Daoy (cell line): ENCODE measurements around the gene ADAMTS8. TPM values are rescaled to one million over a fixed set of nuclear protein-coding genes. Genes with fewer than 3 reads are reported as not detected.

Source experiments
- DNase-seq: peaks from one replicate; pipeline ENCODE4 v3.0.0-alpha.2; 2015; ENCODE audit warnings: low read depth
- total RNA-seq: library from RNA; depleted of rRNA; stranded (reverse); fragments of >200 nt; shearing (Covaris generic); gene quantifications from 2 replicates; pipeline ENCODE4 v1.2.3, GENCODE V29; 2014

The ADAMTS8 gene
- total RNA-seq, 1 experiment from 2014 or later: not detected

DNA sequence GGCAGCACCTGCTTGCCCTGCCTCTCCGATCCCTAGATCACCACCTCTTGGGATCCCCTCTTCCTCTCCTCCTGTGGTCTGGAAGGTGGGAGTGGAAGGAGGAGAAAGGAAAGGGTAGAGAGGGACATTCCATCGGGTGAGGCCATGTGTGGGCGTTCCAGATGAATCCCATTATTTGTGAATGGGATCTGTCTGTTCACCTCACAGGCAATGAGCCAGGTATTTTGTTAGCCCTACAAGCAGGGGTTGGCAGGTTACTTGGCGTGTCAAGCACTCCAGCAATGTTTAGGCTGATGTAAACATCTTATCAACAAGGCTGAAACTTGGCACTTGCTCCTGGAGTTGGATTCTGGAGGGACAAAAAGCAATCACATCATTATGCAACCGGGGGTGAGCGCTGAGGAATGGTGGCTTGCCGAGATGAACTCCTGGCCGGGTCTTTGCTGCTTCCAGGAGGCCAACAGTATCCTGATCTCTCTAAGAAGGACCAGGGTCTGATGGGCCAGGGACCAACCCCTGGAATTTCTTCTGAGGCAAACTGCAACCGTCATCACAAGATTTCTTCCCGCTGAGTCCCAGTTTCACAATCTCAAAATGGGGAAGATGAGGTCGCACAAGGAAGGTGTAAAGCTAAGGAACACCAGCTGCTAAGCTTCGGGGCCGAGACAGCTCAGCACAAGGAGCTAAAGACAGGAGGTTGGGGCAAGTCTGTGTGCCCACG is 7.8 kb downstream of the ADAMTS8 start:
- DNase-seq: no peak

DNA sequence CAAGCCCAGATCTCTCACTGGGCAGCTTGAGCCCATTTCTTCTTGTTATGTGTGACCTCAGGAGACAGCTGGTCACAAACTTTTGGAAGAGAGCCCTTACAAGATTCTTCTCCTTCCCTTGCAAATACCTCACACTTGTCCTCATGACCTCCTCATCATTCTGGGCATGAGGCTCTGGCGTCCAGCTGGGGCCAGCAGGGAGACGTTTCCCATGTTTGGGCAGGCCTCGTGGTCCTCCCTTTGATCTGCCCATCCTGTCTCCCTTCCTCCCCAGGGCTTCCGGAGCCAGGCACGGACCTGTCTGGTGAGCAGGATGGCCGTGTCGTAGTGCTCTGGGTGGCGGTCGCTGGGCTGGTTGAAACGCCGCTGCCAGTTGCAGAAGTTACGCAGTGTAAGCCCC is 9.7 kb downstream of the ADAMTS8 start:
- DNase-seq: no peak

DNA sequence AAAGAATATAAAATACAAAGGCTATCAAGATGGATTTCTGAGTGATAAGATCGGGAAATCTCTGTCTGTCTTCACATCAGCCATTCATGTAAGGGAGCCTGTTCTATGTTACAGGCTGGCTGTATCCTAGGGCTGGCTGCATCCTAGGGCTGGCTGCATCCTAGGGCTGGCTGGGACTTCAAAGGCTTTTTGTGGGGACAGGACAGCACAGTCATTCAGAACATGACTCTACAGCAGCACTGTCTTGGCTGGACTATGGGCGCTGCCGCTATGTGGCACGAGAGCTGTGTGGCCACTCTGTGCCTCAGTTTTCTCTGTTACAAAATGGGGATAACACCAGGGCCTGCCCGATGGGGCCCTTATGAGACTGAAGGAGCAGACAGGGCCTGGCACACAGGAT is 10.2 kb downstream of the ADAMTS8 start:
- no peak for DNase-seq

DNA sequence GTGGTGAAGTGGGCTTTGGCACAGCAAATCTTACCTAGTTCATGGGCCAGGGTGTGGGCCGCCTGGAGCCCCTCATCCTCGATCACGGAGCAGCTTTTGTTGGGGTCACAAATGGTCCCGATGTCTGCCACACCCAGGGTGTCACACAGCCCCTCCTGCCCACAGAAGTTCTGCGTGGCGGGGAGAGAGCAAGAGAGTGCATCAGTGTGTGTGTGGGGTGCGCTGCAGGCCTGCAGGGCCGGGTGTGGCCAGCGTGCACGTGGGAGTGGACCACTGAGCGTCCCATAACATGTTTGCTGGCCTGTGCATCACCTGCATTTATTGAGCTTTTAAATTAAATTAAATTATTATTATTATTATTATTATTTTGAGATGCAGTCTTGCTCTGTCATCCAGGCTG is 11.5 kb downstream of the ADAMTS8 start:
- no peak for DNase-seq

DNA sequence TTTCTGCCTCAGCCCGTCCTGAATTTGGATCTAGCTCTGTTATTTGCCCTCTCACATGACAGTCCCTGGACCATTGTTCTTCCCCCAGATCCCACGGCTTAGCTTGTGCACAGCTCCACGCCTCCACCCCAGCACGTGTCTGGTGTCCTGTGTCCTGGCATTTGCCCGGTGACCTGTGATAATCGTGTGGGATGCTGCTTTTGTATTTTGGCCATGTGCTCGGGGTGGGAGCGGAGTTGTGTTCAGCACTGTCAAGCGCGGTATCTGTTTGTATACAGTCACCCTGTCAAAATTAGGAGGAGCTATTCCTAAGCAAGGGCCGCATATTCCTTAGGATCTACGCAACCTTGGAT is 11.9 kb downstream of the ADAMTS8 start:
- no peak for DNase-seq

DNA sequence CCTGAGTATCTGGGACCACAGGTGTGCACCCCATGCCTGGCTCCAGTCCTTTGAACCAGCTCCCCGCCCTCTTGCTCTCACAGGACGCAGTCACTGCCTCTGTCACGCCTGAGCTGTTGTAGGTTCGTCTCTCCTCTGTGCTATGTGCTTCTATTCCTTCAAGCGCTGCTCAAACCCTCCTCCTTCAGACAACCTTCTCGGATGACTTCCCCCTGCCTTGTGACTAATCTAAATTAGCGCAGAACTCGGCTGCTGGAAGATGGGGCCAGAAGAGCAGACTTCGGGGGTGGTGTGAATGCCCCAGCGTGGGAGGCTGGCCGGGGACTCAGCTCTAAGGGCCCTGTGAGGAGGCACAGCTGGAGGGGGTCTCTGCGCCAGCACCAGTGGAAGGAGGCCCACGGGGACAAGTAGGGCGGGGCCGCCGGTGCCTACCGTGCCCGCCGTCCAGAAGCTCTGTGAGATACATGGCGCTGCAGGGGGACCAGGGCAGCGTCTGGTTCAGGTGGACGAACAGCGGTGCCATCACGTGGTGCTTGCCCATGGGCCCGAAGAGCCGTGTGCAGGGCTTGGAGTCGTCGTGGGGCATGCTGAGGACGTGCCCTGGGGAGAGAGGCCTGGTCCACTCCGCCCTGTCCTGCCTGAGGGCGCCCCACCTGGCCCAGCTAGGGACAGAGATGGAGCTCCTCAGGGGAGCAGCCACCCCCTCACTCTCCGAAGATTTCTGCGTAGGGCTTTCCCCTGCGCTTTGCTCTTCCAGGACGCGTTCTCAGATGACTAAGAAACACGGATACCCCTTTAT is 12.5 kb downstream of the ADAMTS8 start:
- DNase-seq: no peak

DNA sequence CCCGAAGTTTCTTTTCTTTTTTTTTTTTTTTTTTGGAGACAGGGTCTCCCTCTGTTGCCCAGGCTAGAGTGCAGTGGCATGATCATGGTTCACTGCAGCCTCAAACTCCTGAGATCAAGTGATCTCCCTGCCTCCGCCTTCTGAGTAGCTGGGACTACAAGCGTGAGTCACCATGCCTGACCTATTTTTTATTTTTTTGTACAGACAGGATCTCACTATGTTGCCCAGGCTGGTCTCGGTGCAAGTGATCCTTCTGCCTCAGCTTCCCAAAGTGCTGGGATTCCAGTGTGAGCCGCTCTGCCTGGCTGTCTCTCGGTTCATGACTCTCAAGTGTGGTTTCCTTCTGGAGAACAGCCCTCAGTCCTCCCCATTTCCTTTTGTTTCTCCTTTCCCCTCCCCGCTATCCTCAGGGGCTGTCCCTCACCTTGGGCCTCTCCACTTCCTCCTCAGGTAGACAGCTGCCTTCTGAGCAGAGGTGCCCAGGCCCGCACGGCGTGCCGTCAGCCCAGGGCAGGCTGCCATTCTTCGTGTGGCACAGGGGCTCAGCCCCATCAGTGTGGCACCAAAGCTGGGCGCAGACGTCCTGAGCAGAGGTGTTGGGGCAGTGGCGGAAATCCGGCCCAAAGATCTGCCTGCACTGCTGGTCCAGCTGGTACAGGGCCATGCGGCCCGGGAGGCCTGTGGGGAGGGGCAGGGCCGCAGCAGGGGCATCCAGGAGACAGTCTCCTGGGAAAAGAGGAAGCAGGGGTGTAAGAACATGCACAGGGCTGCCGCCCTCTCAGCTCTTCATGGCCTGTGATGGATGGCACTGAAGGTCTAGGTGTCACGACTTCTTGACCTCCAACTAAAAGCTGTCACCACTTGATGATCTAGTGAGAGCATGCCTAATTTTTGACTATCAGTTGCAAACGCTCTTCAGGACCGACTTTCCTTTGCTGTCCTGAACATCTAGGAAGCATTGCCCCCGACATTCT is 14.0 kb downstream of the ADAMTS8 start:
- DNase-seq: no peak

DNA sequence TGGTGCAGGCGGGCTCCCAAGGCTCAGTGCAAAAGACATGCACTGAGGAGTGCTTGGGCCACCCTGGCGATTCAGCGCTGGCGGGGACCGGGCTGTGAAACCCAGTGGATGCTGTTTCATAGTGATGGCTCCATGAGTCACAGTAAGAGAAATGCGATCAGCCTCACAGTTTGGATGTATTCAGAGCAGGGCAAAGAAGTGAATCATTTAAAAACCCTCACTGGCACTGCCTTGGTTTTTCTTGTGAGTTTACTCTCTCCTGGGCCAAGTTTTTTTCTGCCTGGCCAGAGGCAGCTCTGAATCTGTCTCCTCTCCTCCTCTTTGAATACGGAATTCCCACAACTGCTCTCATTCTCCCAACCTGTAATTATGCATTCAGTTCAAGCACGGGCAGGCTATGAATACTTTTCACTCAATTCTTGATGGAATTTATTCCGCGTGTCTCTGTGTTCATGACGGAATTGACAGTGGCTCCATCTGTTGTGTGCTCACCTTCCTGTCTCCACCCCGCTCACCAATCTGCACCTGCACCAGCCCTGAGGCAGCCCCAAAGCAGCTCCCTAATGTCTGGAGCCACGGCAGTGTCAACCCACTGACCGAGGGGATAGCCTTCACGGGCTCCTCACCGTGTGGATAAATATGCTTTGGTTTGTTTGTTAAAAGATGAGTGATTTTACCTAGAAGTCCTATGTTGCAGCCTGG is 14.9 kb downstream of the ADAMTS8 start:
- DNase-seq: peak; percentile 88

DNA sequence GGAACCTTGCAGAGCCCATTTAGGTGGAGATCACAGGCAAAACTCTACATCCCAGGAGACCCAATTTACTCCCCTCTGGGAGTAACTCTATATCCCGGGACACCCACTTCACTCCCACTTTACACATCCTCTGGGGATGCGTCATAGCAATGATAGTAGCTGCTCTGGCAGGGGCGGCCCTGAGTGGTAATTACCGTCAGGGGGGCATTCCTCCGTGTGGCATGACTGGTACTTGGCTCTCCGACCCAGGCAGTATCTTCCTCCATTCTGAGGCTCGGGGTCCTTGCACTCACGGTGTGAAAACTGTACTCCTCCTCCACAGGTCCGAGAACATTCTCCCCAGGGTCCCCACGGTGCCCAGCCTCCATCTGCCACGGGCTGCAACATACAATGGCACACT is 17.2 kb downstream of the ADAMTS8 start:
- DNase-seq: peak; percentile 65

DNA sequence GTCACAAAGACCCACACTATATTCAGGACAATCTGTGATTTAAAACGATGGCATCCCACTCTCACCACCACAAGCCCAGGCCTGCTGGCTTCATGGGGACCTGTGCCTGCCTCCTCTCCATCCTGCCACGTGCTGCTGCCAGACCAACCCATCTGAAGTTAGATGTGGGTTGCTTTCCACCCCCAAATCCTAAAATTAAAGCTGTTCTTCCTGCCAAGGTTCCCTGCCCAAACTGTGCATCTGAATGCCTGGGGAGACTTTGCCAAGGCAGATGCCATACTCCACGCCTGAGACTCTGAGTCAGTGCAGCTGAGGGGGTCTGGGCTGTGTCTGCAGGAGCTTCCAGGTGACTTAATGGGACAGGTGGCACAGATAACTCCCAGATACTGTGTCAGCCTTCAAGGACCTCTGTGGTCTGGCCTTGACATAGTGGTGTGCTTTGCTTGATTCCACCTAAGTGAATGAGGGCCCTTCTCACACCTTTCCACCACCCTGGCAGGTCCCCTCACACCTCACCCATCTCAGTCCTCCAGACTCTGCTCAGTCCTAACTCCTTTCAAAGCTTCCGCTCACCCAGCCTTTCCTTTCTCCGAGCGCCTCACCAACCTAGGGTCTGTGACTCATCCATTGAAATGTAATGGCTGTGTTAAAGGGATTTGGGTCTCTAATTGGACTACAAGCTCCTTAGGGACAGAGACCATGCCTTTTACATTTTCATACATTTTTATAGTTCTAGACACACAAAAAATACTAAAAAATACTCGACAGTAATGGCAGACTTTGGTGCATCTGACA is 18.6 kb downstream of the ADAMTS8 start:
- DNase-seq: no peak

DNA sequence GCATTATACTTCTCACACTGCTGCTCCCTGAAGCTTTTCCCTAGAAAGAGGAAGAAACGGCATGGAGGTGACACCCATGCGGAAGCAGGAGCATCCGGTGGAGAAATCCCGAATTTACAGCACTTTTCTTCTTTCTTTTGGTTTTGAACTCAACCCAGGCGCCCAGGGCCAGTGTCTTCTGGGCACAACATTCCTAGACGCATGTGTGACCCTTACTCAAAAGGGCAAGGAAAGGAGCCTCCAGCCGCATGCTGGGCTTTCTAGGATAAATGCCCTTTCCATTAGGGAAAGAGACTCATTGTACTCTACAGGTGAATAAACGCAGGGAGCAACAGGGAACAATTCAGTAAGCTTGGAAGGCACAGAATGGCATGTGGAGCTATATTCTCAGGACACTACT is 19.5 kb downstream of the ADAMTS8 start:
- no peak for DNase-seq

DNA sequence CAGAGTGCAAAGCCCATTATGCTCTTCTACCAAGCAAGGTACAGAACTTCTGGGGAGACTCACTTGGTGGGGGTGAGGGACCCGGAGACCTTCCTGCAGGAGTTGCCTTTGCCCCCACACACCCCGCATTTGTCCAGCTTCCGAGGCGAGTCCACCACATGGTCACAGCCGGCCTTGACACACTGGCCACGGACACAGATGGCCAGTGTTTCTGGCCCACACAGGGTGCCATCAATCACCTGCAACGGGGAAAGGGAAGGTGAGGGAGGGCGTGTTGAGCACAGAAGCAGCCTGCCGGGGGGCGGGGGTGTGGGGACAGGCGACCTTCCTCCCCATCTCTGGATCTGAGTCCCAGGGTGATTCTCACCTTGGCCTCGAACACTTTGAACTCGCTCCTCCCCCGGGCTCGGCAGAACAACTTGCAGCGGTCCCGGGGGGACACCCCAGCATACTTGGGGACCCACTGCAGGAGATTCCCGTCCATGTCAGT is 20.0 kb downstream of the ADAMTS8 start:
- no peak for DNase-seq

DNA sequence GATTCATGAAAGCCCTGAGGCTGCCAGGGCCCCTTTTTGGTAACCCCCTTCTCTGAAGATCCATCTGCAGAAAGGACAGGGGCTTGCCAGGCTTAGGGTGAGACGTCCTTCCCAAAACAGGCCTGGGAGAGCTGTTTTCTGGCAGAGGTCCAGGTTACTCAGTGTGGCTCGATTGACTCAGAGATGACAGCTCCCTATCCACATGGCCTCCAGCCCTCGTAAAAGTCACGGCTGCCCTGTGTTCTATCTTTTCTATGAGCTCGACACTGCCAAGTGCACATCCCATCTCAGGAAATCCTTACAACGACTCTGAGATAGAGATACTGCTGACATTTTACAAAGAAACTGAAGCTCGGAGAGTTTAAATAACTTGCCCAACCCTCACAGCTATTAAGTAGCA is 20.4 kb downstream of the ADAMTS8 start:
- peak; percentile 88 for DNase-seq

DNA sequence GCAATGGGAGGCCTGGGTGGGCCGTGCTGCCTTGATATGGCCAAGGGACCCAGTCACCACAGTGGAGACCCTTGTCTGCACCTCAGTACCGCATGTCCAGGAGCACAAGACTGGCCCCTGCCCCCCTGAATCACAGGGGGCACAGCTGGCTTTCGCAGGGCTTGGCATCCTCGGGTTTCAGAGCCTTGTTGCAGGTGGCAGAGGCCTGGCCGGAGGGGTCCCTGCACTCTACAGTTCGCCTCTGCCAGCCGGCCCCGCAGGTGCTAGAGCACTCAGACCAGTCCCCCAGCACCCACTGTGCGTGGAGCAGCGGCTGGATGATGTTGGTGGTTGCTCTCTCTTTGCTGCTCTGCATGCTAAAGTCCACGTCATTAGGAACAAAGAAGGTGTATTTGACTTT is 23.0 kb downstream of the ADAMTS8 start:
- DNase-seq: no peak

DNA sequence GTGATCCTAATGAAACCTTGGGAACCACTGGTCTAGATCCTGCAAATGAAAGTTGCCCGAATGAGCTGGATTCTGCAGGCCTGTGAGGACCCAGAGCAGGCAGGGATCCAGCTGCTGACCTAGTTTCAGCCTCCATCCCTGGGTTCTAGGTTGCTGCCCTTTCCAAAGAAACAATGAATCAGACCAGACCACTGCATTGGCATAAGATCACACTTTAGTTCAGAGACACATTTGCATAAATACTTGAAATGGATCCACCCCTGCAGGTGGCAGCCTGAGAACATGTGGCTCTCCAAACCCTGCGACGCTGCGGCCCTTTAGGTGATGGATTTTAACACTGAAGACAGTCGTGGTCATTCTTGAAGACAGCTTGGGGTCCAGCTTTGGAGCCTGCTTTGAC is 23.7 kb downstream of the ADAMTS8 start:
- no peak for DNase-seq

DNA sequence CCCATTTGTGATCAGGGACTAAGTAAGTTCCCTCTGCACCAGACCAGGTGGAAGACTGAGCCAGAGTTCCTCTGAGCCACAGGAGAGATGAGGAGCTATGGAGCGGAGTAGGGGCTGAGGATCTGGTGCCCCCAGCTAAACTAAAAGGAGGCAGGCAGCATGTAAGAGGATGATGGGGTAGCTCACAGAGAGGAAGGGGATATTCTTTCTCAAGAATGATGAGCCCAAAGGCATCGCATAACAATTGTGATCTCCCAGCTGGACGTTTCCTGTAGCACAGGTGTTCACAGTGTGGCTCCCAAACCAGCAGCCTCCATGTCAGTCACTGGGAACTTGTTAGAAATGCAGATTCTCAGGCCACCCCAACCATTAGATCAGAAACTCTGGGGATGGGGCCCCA is 24.4 kb downstream of the ADAMTS8 start:
- DNase-seq: no peak

DNA sequence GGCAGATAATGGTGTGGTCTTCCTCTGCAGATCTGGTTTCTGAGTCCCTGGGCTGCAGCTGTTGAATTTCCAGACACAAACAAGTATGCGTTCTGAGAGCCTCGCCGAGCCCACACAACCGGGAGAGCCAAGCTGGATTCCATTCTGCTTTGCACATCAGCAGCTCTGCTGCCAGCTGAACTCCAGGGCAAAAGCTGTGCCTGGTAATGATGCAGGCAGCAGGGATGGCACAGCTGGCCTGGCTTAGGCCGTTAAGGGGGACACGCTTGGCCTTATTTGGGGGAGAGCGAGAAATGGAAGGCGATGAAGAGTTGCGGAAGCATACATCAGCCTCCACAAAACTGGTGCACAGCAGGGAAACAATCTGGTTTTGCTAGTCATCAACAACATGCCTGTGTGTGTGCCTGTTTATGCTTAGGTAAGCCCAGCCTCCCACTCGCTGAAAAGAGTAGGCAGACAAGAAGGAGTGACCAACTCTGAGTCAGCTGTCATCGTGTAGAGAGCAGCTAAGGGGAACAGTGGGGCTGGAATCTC is 25.1 kb downstream of the ADAMTS8 start:
- DNase-seq: peak; percentile 86

DNA sequence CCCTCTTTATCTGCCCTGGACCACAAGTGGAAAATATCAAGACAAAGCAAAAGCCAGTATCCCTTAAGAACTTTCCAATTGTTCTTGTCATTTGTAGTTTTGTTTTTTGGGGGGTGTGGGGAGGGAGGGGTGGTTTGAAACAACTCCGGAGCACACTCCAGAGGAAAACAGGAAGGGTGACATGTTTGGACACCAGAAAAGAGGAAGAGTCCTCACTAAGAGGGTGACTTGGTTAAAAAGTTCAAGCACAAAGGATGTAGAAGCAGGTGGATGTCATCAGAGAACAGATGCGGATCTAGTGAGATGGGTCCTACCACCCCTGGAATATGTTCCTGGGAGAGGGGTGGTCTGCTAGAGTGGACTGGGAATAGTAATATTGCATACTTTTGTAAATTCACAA is 25.8 kb downstream of the ADAMTS8 start:
- DNase-seq: no peak

DNA sequence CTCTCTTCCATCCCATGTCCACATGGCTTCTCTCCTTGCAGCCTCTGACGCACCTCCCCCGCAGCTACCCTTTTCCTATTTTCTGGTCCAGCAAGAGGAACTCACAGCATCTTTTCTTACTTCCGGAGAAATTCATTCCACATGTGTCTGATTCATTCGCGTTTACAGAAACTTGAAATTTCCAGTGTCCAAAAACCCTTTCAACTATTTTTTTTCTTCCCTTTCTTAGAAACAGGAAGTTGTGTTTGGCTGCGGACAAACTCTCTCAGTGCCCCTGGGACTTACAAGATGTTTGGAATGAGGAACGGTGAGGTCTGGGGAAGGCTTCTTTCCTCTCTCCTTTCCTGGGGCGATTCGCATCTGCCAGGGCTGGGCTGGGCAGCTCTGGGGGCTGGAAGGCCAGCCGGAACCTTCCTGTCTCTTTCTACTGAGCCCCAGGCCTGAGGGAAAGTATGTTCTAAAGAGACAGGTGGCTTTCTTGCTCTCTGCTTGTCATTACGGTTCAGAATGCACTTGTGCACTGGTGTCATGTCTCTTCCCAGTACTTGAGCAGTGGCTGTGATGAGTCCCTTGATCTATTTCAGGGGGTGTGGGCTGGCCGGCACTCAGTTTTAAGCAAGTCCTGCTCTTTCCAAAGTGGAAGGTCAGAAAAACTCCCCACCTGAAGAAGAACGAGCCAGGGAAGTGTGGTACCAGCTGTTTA is 27.5 kb downstream of the ADAMTS8 start:
- no peak for DNase-seq

DNA sequence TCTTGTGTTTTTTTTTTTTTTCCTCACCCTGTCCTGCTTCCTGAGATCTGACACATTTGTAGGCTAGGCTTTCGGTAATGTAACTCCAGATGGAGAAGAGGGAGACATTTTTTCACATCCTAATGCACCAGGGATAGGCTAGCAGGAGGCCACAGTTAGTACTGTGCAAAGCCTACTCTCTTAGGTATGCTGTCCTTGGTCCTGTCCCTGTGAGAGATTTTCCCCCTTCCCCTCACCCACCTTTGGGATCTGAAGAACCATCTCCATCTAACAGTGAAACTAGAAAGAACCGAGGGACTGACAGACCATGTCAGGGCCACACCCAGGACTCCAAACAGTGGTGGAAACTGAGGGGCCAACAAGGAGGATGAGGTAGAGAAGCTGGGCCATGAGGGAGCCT is 29.2 kb downstream of the ADAMTS8 start:
- no peak for DNase-seq
